ENCODE results near the gene SLC22A12. TPM values are rescaled to one million over a fixed set of nuclear protein-coding genes. Genes with fewer than 3 reads are reported as not detected.

SLC22A12 gene
- total RNA-seq, 2 donors from 2014 or later = not detected

DNA sequence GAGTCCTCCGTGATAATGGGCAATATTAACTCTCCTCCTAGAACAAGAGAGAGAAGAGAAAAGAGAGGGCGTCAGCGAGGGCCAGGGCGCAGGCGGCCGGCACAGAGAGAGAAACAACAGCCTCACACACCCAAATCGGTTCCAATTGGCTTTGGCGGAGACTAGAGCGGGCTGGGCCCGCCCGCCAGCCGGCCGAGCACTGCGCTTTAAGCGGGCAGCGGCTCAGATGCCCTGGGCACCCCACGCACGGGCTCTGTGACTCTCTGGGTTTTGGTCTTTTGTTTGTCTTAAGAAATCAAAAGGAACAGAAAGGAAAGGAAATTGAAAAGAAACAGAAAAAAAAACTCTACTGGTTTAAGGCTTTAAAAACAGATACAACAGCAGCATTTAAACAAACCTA is 17.0 kb downstream of the SLC22A12 start:
- H3K27me3 Mint-ChIP-seq (ENCODE audit: insufficient read depth) = peaks cover 5% of the 10 kb centered on the region
- H3K27ac Mint-ChIP-seq = no peak overlapping the region
- H3K4me3 ChIP-seq (ENCODE audit: low read length) = no peak overlapping the region
- TF ChIP-seq, protein P1, sequence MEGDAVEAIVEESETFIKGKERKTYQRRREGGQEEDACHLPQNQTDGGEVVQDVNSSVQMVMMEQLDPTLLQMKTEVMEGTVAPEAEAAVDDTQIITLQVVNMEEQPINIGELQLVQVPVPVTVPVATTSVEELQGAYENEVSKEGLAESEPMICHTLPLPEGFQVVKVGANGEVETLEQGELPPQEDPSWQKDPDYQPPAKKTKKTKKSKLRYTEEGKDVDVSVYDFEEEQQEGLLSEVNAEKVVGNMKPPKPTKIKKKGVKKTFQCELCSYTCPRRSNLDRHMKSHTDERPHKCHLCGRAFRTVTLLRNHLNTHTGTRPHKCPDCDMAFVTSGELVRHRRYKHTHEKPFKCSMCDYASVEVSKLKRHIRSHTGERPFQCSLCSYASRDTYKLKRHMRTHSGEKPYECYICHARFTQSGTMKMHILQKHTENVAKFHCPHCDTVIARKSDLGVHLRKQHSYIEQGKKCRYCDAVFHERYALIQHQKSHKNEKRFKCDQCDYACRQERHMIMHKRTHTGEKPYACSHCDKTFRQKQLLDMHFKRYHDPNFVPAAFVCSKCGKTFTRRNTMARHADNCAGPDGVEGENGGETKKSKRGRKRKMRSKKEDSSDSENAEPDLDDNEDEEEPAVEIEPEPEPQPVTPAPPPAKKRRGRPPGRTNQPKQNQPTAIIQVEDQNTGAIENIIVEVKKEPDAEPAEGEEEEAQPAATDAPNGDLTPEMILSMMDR (conservative IDR thresholded peaks at IDR 0.05) = no peak
- H3K36me3 ChIP-seq (ENCODE audit: control insufficient read depth, insufficient read depth, low read length) = no peaks in the 10 kb centered on the region
- H3K4me3 Mint-ChIP-seq = no peak overlapping the region
- H3K36me3 Mint-ChIP-seq (ENCODE audit: low read depth) = no peaks in the 10 kb centered on the region
- 90 to 96% methylated on average over 13 to 15 of the region's 18 CpGs for WGBS, 2 experiments (ENCODE audit: insufficient coverage in 1 of 2, insufficient read length in 1 of 2)
- no peaks in the 10 kb centered on the region for H3K9me3 Mint-ChIP-seq
- no peaks in the 10 kb centered on the region for H3K27me3 ChIP-seq (ENCODE audit: control insufficient read depth, insufficient read depth, low read length, poor library complexity, severe bottlenecking)
- H3K27ac ChIP-seq (ENCODE audit: low read depth, low read length) = no peak overlapping the region
- H3K4me1 Mint-ChIP-seq = no peaks in the 10 kb centered on the region
- H3K9me3 ChIP-seq (ENCODE audit: control insufficient read depth, low read length) = no peaks in the 10 kb centered on the region
- H3K9ac ChIP-seq (ENCODE audit: extremely low read depth, low read length, poor library complexity, severe bottlenecking) = no peak overlapping the region
- no peaks in the 10 kb centered on the region for H3K4me1 ChIP-seq (ENCODE audit: control insufficient read depth, insufficient read depth, low read length)
- no peak for DNase-seq

GRCh38 chr11:64608636-64609035 is 17.6 kb downstream of the SLC22A12 start:
- TF ChIP-seq, protein P1 (conservative IDR thresholded peaks at IDR 0.05) = no peak
- WGBS, 2 experiments (ENCODE audit: insufficient coverage in 1 of 2, insufficient read length in 1 of 2) = 83 to 93% methylated on average over 10 to 12 of the region's 12 CpGs
- no peak overlapping the region for H3K9ac ChIP-seq (ENCODE audit: extremely low read depth, low read length, poor library complexity, severe bottlenecking)
- H3K9me3 ChIP-seq (ENCODE audit: control insufficient read depth, low read length) = no peaks in the 10 kb centered on the region
- no peaks in the 10 kb centered on the region for H3K36me3 Mint-ChIP-seq (ENCODE audit: low read depth)
- H3K27me3 Mint-ChIP-seq (ENCODE audit: insufficient read depth) = peaks cover 6% of the 10 kb centered on the region
- no peaks in the 10 kb centered on the region for H3K4me1 ChIP-seq (ENCODE audit: control insufficient read depth, insufficient read depth, low read length)
- peaks cover 4% of the 10 kb centered on the region for H3K4me1 Mint-ChIP-seq
- no peaks in the 10 kb centered on the region for H3K27me3 ChIP-seq (ENCODE audit: control insufficient read depth, insufficient read depth, low read length, poor library complexity, severe bottlenecking)
- no peak overlapping the region for H3K27ac ChIP-seq (ENCODE audit: low read depth, low read length)
- no peak overlapping the region for H3K27ac Mint-ChIP-seq
- DNase-seq = no peak
- no peaks in the 10 kb centered on the region for H3K36me3 ChIP-seq (ENCODE audit: control insufficient read depth, insufficient read depth, low read length)
- no peak overlapping the region for H3K4me3 Mint-ChIP-seq
- H3K4me3 ChIP-seq (ENCODE audit: low read length) = no peak overlapping the region
- H3K9me3 Mint-ChIP-seq = no peaks in the 10 kb centered on the region

DNA sequence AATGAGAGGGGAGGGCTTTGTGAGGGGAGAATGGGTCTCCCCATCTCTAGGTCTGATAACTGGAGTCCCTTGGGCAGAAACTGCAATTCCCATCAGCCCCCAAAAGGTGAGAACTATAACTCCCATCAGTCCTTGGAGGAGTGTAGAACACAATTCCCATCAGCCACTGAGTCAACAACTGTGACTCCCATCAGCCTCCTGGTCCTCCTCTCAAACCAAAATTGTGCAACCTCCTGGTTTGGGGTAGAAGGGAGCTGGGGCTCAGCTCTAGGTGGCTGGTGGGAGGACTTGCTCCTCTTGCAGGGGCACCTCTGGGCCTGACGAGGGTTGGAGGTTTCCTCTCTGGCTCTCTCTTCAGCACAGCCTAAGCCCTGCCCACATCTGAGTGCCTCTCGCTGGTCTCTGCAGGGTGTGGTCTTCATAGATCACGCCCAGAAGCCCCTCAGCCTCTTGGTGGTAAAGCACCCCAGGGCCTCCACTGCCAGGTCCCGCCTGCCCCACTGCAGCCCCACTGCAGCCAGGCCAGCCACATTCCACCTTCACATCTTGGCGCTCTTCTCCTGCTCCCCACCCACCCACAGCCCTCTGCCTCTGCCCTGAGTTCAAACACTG is 18.5 kb downstream of the SLC22A12 start:
- H3K9me3 Mint-ChIP-seq = no peaks in the 10 kb centered on the region
- Histone ChIP-seq H3K27me3 (ENCODE audit: control insufficient read depth, insufficient read depth, low read length, poor library complexity, severe bottlenecking) (no peaks in the 10 kb centered on the region), H3K36me3 (ENCODE audit: control insufficient read depth, insufficient read depth, low read length) (no peaks in the 10 kb centered on the region), H3K27ac (ENCODE audit: low read depth, low read length) (no peak overlapping the region), H3K9ac (ENCODE audit: extremely low read depth, low read length, poor library complexity, severe bottlenecking) (no peak overlapping the region), H3K9me3 (ENCODE audit: control insufficient read depth, low read length) (no peaks in the 10 kb centered on the region), H3K4me3 (ENCODE audit: low read length) (no peak overlapping the region), H3K4me1 (ENCODE audit: control insufficient read depth, insufficient read depth, low read length) (no peaks in the 10 kb centered on the region)
- WGBS, 2 experiments (ENCODE audit: insufficient coverage in 1 of 2, insufficient read length in 1 of 2) = 90 to 100% methylated on average over 4 to 5 of the region's 5 CpGs
- H3K4me1 Mint-ChIP-seq = peaks cover 12% of the 10 kb centered on the region
- TF ChIP-seq, protein P1 (conservative IDR thresholded peaks at IDR 0.05) = no peak
- peaks cover 9% of the 10 kb centered on the region for H3K27me3 Mint-ChIP-seq (ENCODE audit: insufficient read depth)
- no peak for DNase-seq
- no peaks in the 10 kb centered on the region for H3K36me3 Mint-ChIP-seq (ENCODE audit: low read depth)
- H3K27ac Mint-ChIP-seq = no peak overlapping the region
- H3K4me3 Mint-ChIP-seq = no peak overlapping the region

All from endodermal cell (in vitro differentiated cells).